Stomach (tissue), 9 donors: Measurements from ENCODE around the gene ANGEL1. TPM values are rescaled to one million over a fixed set of nuclear protein-coding genes. Genes with fewer than 3 reads are reported as not detected.

Experiments used
- DNase-seq, 2 donors: peaks; one replicate each; pipeline versions ENCODE4 v3.0.0 to v3.0.0-alpha.2; 2013 to 2019
- H3K27ac ChIP-seq, 5 donors: fragments of 200-600 bp in 4 of 5; sonication (generic) in 4 of 5; one replicate each; pipeline ENCODE4 v1.5.1; 2013 to 2019; ENCODE audit warnings: mild to moderate bottlenecking in 1 of 5, moderate library complexity in 1 of 5
- H3K27me3 ChIP-seq, 3 donors: fragments of 200-600 bp; sonication (generic); one replicate each; pipeline ENCODE4 v1.5.1; 2017 to 2019; ENCODE audit warnings: mixed run types in 1 of 3
- H3K36me3 ChIP-seq, 4 donors: fragments of 200-600 bp; sonication (generic); 1 replicate in 3 of 4; 2 replicates in 1 of 4; pipeline ENCODE4 v1.5.1; 2016 to 2019
- H3K4me1 ChIP-seq, 4 donors: fragments of 200-600 bp; sonication (generic); one replicate each; pipeline ENCODE4 v1.5.1; 2016 to 2019
- H3K4me3 ChIP-seq, 4 donors: fragments of 200-600 bp; sonication (generic) in 3 of 4; one replicate each; pipeline ENCODE4 v1.5.1; 2016 to 2019; ENCODE audit warnings: mild to moderate bottlenecking in 1 of 4
- H3K9me3 ChIP-seq, 4 donors: fragments of 200-600 bp; sonication (generic); one replicate each; pipeline ENCODE4 v1.5.1; 2016 to 2019
- CTCF ChIP-seq, 7 experiments: fragments of 450-650 bp in 4 of 7; fragments of 200-600 bp in 3 of 7; sonication (generic) in 3 of 7; IDR thresholded peaks; one replicate each; pipeline ENCODE4 v1.5.1; 2016 to 2019; ENCODE audit warnings: antibody characterized with exemption in 7 of 7, control low read depth in 2 of 7, mild to moderate bottlenecking in 1 of 7
- EP300 ChIP-seq: sonication (generic); formaldehyde crosslinking; IDR thresholded peaks from one replicate; pipeline ENCODE4 v1.6.1; 2017; ENCODE audit warnings: antibody characterized with exemption
- POLR2A ChIP-seq, 4 donors: fragments of 450-650 bp; IDR thresholded peaks; one replicate each; pipeline ENCODE4 v1.6.1; 2016; ENCODE audit warnings: antibody characterized with exemption in 4 of 4, control low read depth in 2 of 4, mild to moderate bottlenecking in 1 of 4, moderate library complexity in 1 of 4
- POLR2AphosphoS5 ChIP-seq, 3 donors: sonication (generic); formaldehyde crosslinking; IDR thresholded peaks; one replicate each; pipeline ENCODE4 v1.6.1; 2016; ENCODE audit warnings: antibody characterized with exemption in 3 of 3
- WGBS, 5 donors: extraction: QIAGEN DNeasy Blood & Tissue Kit in 3 of 5; methylation state at CpG; one replicate each; pipeline versions ENCODE4 v1.1.5 to v1.1.7; 2013 to 2018; 5-methylcytosine and 5-hydroxymethylcytosine counted together
- intact Hi-C: fragments of 100-400 bp; cut with DNase I; formaldehyde crosslinking; loops from one replicate; pipeline ENCODE4 v1.15.1; 2023; ENCODE audit warnings: low total_unique reads
- polyA plus RNA-seq, 3 donors: library from polyadenylated mRNA; stranded (reverse); fragments of 200-250 nt; gene quantifications; one replicate each; pipeline ENCODE4 v1.2.3, GENCODE V29; 2013
- total RNA-seq, 5 donors: library from RNA; depleted of rRNA; stranded (reverse); fragments of >200 nt; gene quantifications; one replicate each; pipeline versions ENCODE4 v1.1.0 to v1.2.3, GENCODE V29; 2014 to 2016
- donor health status: healthy with polysubstance abuse.
- donor health status: Bipolar disorder and iron deficiency.
- donor health status: healthy.

Gene ANGEL1
- total and polyA plus RNA-seq, 8 donors: 2.3 to 32.6 (median 12.7) TPM

GRCh38 chr14:76793956-76794355 is 18.7 kb downstream of the ANGEL1 start:
- H3K27me3 ChIP-seq: no peaks in the 10 kb centered on the region
- DNase-seq: no peak
- no peaks in the 10 kb centered on the region for H3K9me3 ChIP-seq
- WGBS, 5 donors: 82 to 94% (median 89%) methylated on average over 5 of the region's 5 CpGs
- H3K4me1 ChIP-seq: no peaks in the 10 kb centered on the region
- H3K36me3 ChIP-seq: peaks cover 17 to 91% (median 78%) of the 10 kb centered on the region in 4 donors
- intact Hi-C loops: no loop called here
- TF ChIP-seq EP300 (no peak), CTCF (IDR thresholded peaks at IDR 0.05) (no peak), POLR2A (IDR thresholded peaks at IDR 0.05) (no peak), POLR2AphosphoS5 (IDR thresholded peaks at IDR 0.05) (no peak)
- H3K27ac ChIP-seq: no peak overlapping the region
- H3K4me3 ChIP-seq: no peak overlapping the region

- no peak for DNase-seq
- 81 to 95% (median 90%) methylated on average over 3 to 4 of the region's 4 CpGs for WGBS, 5 donors
- Histone ChIP-seq H3K27ac (no peak overlapping the region), H3K27me3 (no peaks in the 10 kb centered on the region), H3K36me3 (peaks cover 23 to 91% (median 78%) of the 10 kb centered on the region in 4 donors), H3K4me3 (no peak overlapping the region), H3K9me3 (no peaks in the 10 kb centered on the region), H3K4me1 (no peaks in the 10 kb centered on the region)
- intact Hi-C loops: no loop called here
- TF ChIP-seq CTCF (IDR thresholded peaks at IDR 0.05): no peak
- no peak for TF ChIP-seq EP300
Observed at GRCh38 chr14:76793324-76793723, 19.4 kb downstream of the ANGEL1 start.

GRCh38 chr14:76792422-76792821 is 20.3 kb downstream of the ANGEL1 start:
- Histone ChIP-seq H3K36me3 (peaks cover 22 to 91% (median 78%) of the 10 kb centered on the region in 4 donors), H3K4me1 (no peaks in the 10 kb centered on the region), H3K4me3 (no peak overlapping the region), H3K27ac (no peak overlapping the region), H3K9me3 (no peaks in the 10 kb centered on the region), H3K27me3 (no peaks in the 10 kb centered on the region)
- no peak for DNase-seq
- 95 to 99% (median 97%) methylated on average over 2 of the region's 2 CpGs for WGBS, 5 donors
- TF ChIP-seq POLR2AphosphoS5 (IDR thresholded peaks at IDR 0.05) (no peak), CTCF (IDR thresholded peaks at IDR 0.05) (no peak), EP300 (no peak), POLR2A (IDR thresholded peaks at IDR 0.05) (no peak)
- intact Hi-C loops: no loop called here

GRCh38 chr14:76786601-76787000 is 26.1 kb downstream of the ANGEL1 start:
- TF ChIP-seq POLR2A (IDR thresholded peaks at IDR 0.05) (no peak), EP300 (no peak), CTCF (IDR thresholded peaks at IDR 0.05) (no peak), POLR2AphosphoS5 (IDR thresholded peaks at IDR 0.05) (no peak)
- Histone ChIP-seq H3K4me3 (no peak overlapping the region), H3K27ac (no peak overlapping the region), H3K4me1 (peaks cover 0 to 21% (median 2%) of the 10 kb centered on the region in 4 donors), H3K36me3 (peaks cover 22 to 92% (median 83%) of the 10 kb centered on the region in 4 donors), H3K27me3 (no peaks in the 10 kb centered on the region), H3K9me3 (no peaks in the 10 kb centered on the region)
- 93 to 100% (median 96%) methylated on average over 2 of the region's 2 CpGs for WGBS, 5 donors
- DNase-seq: no peak
- intact Hi-C loops: no loop called here
